HCT116 (cell line): ENCODE measurements around the gene CYP51A1. TPM values are rescaled to one million over a fixed set of nuclear protein-coding genes. Genes with fewer than 3 reads are reported as not detected.

ENCODE experiments used
- ATAC-seq: fragments of 200-7000 bp; cut with Tn5 transposase; 2 replicates; pipeline ENCODE4 v1.9.1; 2020; ENCODE audit warnings: mild to moderate bottlenecking, moderate library complexity
- BruUV-seq: library from RNA; stranded (reverse); fragments of 400-500 nt; replicated peaks from 2 replicates; lab custom pipeline; 2021; lab: Mats Ljungman, UMichigan
- CTCF ChIA-PET: fragments of 300-600 bp; sonication (Branson Sonifier 250); formaldehyde crosslinking; loops from one replicate; lab custom pipeline; 2021; ENCODE audit warnings: antibody characterized with exemption; lab: Charles Lee
- POLR2A ChIA-PET: fragments of 300-600, 350-600 bp; sonication (Branson Sonifier 250); formaldehyde crosslinking; loops from one replicate; lab custom pipeline; 2021; ENCODE audit warnings: antibody characterized with exemption; lab: Charles Lee
- RAD21 ChIA-PET, 2 experiments: fragments of 300-600 bp; sonication (Branson Sonifier 250); formaldehyde crosslinking; loops; one replicate each; lab custom pipeline; 2023; ENCODE audit warnings: low total read pairs in 2 of 2; ENCODE audit not compliant: uncharacterized antibody in 2 of 2, unreplicated experiment in 2 of 2, low non-redundant PET in 1 of 2; lab: Charles Lee
- DNase-seq: peaks from one replicate; pipeline ENCODE4 v3.0.0-alpha.2; 2010; ENCODE audit warnings: low read depth, low spot score
- H2AFZ ChIP-seq: fragments of 200-600 bp; shearing (Covaris generic), sonication (generic); 2 replicates; pipeline ENCODE4 v1.6.1; 2017; ENCODE audit warnings: low read depth, mixed run types, mixed read lengths, antibody characterized with exemption, low read length; ENCODE audit not compliant: poor library complexity, severe bottlenecking
- H3K27ac ChIP-seq: 2 replicates; pipeline ENCODE4 v1.5.1; 2012; ENCODE audit warnings: low read depth, low read length
- H3K27me3 ChIP-seq: fragments of 200-600 bp; sonication (generic); 2 replicates; pipeline ENCODE4 v1.6.1; 2016; ENCODE audit warnings: mixed run types, low read length, mixed read lengths; ENCODE audit not compliant: insufficient read depth
- H3K36me3 ChIP-seq, 2 experiments: fragments of 200-500 bp in 1 of 2; fragments of 200-600 bp in 1 of 2; sonication (Bioruptor generic) in 1 of 2; sonication (generic) in 1 of 2; 2 replicates each; pipeline versions ENCODE4 v1.5.1 to v1.6.1; 2014 to 2016; ENCODE audit warnings: low read length in 2 of 2, inconsistent platforms in 1 of 2, mixed read lengths in 1 of 2, mixed run types in 1 of 2; ENCODE audit not compliant: insufficient read depth in 2 of 2, control insufficient read depth in 1 of 2
- H3K4me1 ChIP-seq, 2 experiments: fragments of 200-600 bp in 1 of 2; sonication (generic) in 1 of 2; 2 replicates each; pipeline versions ENCODE4 v1.5.1 to v1.6.1; 2012 to 2017; ENCODE audit warnings: low read length in 2 of 2, inconsistent platforms in 1 of 2, mild to moderate bottlenecking in 1 of 2, mixed read lengths in 1 of 2, mixed run types in 1 of 2, moderate library complexity in 1 of 2; ENCODE audit not compliant: insufficient read depth in 2 of 2, control insufficient read depth in 1 of 2
- H3K4me2 ChIP-seq: fragments of 200-600 bp; sonication (generic); 2 replicates; pipeline ENCODE4 v1.6.1; 2017; ENCODE audit warnings: mixed run types, low read length, mixed read lengths
- H3K4me3 ChIP-seq, 2 experiments: fragments of 200-600 bp in 1 of 2; sonication (generic) in 1 of 2; replicated peaks in 1 of 2; 2 replicates each; pipeline ENCODE4 v1.5.1; 2011 to 2016; ENCODE audit warnings: low read length in 2 of 2, control low read depth in 1 of 2, low read depth in 1 of 2, mild to moderate bottlenecking in 1 of 2, mixed read lengths in 1 of 2, mixed run types in 1 of 2
- H3K79me2 ChIP-seq: fragments of 200-600 bp; sonication (generic); 2 replicates; pipeline ENCODE4 v1.6.1; 2017; ENCODE audit warnings: mild to moderate bottlenecking, mixed run types, low read length, moderate library complexity, mixed read lengths; ENCODE audit not compliant: insufficient read depth
- H3K9ac ChIP-seq: fragments of 200-600 bp; sonication (generic); 2 replicates; pipeline ENCODE4 v1.6.1; 2016; ENCODE audit warnings: low read length, mixed read lengths
- H3K9me2 ChIP-seq: fragments of 200-600 bp; sonication (generic), shearing (Covaris generic); 2 replicates; pipeline ENCODE4 v1.6.1; 2017; ENCODE audit warnings: mixed run types, mild to moderate bottlenecking, moderate library complexity; ENCODE audit not compliant: insufficient read depth
- H3K9me3 ChIP-seq, 2 experiments: fragments of 200-500 bp in 1 of 2; fragments of 200-600 bp in 1 of 2; sonication (Bioruptor generic) in 1 of 2; sonication (generic) in 1 of 2; 2 replicates each; pipeline ENCODE4 v1.6.1; 2014 to 2017; ENCODE audit warnings: low read length in 2 of 2, mixed read lengths in 2 of 2, inconsistent platforms in 1 of 2, low read depth in 1 of 2, mild to moderate bottlenecking in 1 of 2, mixed run types in 1 of 2, moderate library complexity in 1 of 2; ENCODE audit not compliant: control insufficient read depth in 1 of 2, insufficient read depth in 1 of 2
- H4K20me1 ChIP-seq: fragments of 200-600 bp; sonication (generic), shearing (Covaris generic); 2 replicates; pipeline ENCODE4 v1.6.1; 2017; ENCODE audit warnings: mixed run types, mild to moderate bottlenecking, moderate library complexity; ENCODE audit not compliant: insufficient read depth
- JUND ChIP-seq: IDR thresholded peaks from 2 replicates; pipeline ENCODE4 v1.6.1; 2012
- RAD21 ChIP-seq: IDR thresholded peaks from 2 replicates; pipeline ENCODE4 v1.6.1; 2012; ENCODE audit warnings: low read depth, mild to moderate bottlenecking
- ZFX ChIP-seq: fragments of 450-650 bp; IDR thresholded peaks from 2 replicates; pipeline ENCODE4 v1.6.1; 2017
- intact Hi-C: fragments of 100-400 bp; cut with micrococcal nuclease; formaldehyde crosslinking; loops from 2 replicates; pipeline ENCODE4 v1.10.0; 2022
- total RNA-seq: library from RNA; stranded (reverse); gene quantifications from one replicate; pipeline ENCODE4 v1.2.1, GENCODE V29; 2021; ENCODE audit not compliant: unreplicated experiment
- TF ChIP-seq, protein P1 (sequence below): IDR thresholded peaks from 2 replicates; pipeline ENCODE4 v1.6.1; 2012; ENCODE audit warnings: low read depth
- TF ChIP-seq, protein P2 (sequence below): IDR thresholded peaks from 2 replicates; pipeline ENCODE4 v1.6.1; 2012

The CYP51A1 gene
- total RNA-seq, 1 experiment from 2014 or later: 85.7 TPM

DNA sequence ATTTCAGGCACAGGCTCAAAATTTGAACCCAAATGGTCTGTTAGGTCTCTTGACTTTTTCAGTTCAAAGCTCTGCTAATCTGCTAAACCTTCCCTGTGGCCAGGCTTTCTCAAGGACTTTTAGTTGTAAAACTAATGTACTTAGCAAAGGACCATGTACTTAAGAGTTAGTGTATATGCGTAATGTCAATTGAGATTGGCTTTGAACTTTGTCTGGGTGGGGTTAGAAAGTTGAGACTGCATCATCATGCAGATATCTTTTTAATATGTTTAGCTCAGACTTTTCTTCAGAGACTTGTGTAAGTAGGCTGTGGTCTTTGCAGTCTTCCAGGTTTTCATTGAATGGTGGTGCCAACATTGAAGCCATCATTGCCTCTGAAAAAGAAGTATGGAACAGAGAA, 33.7 kb downstream of the CYP51A1 start (continued):
- TF ChIP-seq, protein P1, sequence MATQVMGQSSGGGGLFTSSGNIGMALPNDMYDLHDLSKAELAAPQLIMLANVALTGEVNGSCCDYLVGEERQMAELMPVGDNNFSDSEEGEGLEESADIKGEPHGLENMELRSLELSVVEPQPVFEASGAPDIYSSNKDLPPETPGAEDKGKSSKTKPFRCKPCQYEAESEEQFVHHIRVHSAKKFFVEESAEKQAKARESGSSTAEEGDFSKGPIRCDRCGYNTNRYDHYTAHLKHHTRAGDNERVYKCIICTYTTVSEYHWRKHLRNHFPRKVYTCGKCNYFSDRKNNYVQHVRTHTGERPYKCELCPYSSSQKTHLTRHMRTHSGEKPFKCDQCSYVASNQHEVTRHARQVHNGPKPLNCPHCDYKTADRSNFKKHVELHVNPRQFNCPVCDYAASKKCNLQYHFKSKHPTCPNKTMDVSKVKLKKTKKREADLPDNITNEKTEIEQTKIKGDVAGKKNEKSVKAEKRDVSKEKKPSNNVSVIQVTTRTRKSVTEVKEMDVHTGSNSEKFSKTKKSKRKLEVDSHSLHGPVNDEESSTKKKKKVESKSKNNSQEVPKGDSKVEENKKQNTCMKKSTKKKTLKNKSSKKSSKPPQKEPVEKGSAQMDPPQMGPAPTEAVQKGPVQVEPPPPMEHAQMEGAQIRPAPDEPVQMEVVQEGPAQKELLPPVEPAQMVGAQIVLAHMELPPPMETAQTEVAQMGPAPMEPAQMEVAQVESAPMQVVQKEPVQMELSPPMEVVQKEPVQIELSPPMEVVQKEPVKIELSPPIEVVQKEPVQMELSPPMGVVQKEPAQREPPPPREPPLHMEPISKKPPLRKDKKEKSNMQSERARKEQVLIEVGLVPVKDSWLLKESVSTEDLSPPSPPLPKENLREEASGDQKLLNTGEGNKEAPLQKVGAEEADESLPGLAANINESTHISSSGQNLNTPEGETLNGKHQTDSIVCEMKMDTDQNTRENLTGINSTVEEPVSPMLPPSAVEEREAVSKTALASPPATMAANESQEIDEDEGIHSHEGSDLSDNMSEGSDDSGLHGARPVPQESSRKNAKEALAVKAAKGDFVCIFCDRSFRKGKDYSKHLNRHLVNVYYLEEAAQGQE: no peak
- TF ChIP-seq JUND: no peak
- no peak for TF ChIP-seq ZFX
- TF ChIP-seq, all 23 proteins: peak for 0

DNA sequence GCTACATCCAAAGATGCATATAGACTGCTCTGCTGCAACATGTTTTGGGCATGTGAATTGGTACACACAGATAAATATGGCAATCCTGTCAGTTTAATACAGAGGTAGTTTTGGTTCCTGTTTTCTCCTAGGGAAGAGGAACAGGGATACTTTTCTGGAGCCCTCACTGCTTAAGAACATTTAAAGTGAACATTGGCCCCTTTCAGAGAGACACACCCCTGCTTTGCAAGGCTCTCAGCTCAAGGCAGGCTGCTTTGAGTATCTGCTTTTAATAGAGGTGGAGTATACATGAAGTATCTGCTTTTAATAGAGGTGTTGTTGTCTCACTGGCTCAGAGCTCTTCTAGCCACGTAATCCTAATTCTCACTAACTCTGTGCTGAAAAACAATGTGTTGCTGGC, 38.9 kb downstream of the CYP51A1 start:
- no peak overlapping the region for H3K27ac ChIP-seq
- intact Hi-C loops: no loop called here
- no peaks in the 10 kb centered on the region for H3K9me3 ChIP-seq
- ChIA-PET POLR2A (no interaction called here), RAD21 (no interaction called here), CTCF (no interaction called here)
- no peaks in the 10 kb centered on the region for H3K4me1 ChIP-seq
- no peaks in the 10 kb centered on the region for H3K79me2 ChIP-seq
- H3K9ac ChIP-seq: no peak overlapping the region
- no peaks in the 10 kb centered on the region for H4K20me1 ChIP-seq
- no peaks in the 10 kb centered on the region for H3K9me2 ChIP-seq
- no TSS peak for BruUV-seq
- TF ChIP-seq, protein P2, sequence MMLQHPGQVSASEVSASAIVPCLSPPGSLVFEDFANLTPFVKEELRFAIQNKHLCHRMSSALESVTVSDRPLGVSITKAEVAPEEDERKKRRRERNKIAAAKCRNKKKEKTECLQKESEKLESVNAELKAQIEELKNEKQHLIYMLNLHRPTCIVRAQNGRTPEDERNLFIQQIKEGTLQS: no peak
- no peak for TF ChIP-seq RAD21
- TF ChIP-seq, all 23 proteins: peak for 0
- Histone ChIP-seq H3K4me3 (no peak overlapping the region), H3K27me3 (no peaks in the 10 kb centered on the region), H3K36me3 (peaks cover 6 to 18% of the 10 kb centered on the region in 2 experiments), H2AFZ (no peak overlapping the region), H3K4me2 (no peak overlapping the region)
- no peak for DNase-seq
- no peak for ATAC-seq
